Hepatocyte (in vitro differentiated cells): ENCODE results near the gene IQCM. TPM values are rescaled to one million over a fixed set of nuclear protein-coding genes. Genes with fewer than 3 reads are reported as not detected.

Experiments used
- DNase-seq: peaks from one replicate; pipeline ENCODE4 v3.0.0-alpha.2; 2016; ENCODE audit warnings: low spot score
- H2AFZ ChIP-seq: fragments of 200-600 bp; sonication (generic); 2 replicates; pipeline ENCODE4 v1.6.0; 2016; ENCODE audit warnings: antibody characterized with exemption, mild to moderate bottlenecking
- H3K27ac ChIP-seq: fragments of 200-600 bp; sonication (generic); 2 replicates; pipeline ENCODE4 v1.5.1; 2016; ENCODE audit warnings: mild to moderate bottlenecking
- H3K27me3 ChIP-seq: fragments of 200-600 bp; sonication (generic); 2 replicates; pipeline ENCODE4 v1.6.1; 2016
- H3K36me3 ChIP-seq: fragments of 200-600 bp; sonication (generic); replicated peaks from 2 replicates; pipeline ENCODE4 v1.5.1; 2016; ENCODE audit warnings: low read depth; ENCODE audit not compliant: insufficient read depth
- H3K4me1 ChIP-seq: fragments of 200-600 bp; sonication (generic); 2 replicates; pipeline ENCODE4 v1.5.1; 2016; ENCODE audit warnings: mild to moderate bottlenecking, moderate library complexity; ENCODE audit not compliant: insufficient read depth
- H3K4me2 ChIP-seq: fragments of 200-600 bp; sonication (generic); 2 replicates; pipeline ENCODE4 v1.6.0; 2016
- H3K4me3 ChIP-seq: fragments of 200-600 bp; sonication (generic); 2 replicates; pipeline ENCODE4 v1.5.1; 2016; ENCODE audit warnings: mild to moderate bottlenecking
- H3K79me2 ChIP-seq: fragments of 200-600 bp; sonication (generic); 2 replicates; pipeline ENCODE4 v1.6.0; 2017; ENCODE audit warnings: mild to moderate bottlenecking
- H3K9me2 ChIP-seq: fragments of 200-600 bp; sonication (generic); replicated peaks from 2 replicates; pipeline ENCODE4 v1.6.0; 2017; ENCODE audit warnings: mild to moderate bottlenecking; ENCODE audit not compliant: insufficient read depth
- H3K9me3 ChIP-seq: fragments of 200-600 bp; sonication (generic); 2 replicates; pipeline ENCODE4 v1.5.1; 2016; ENCODE audit warnings: low read depth, mild to moderate bottlenecking
- H4K20me1 ChIP-seq: fragments of 200-600 bp; sonication (generic); 2 replicates; pipeline ENCODE4 v1.6.0; 2016; ENCODE audit warnings: mild to moderate bottlenecking; ENCODE audit not compliant: insufficient read depth, poor library complexity, severe bottlenecking
- CTCF ChIP-seq: fragments of 200-600 bp; sonication (generic); IDR thresholded peaks from 2 replicates; pipeline ENCODE4 v1.5.1; 2016; ENCODE audit warnings: antibody characterized with exemption, mild to moderate bottlenecking; ENCODE audit not compliant: poor library complexity
- EZH2 ChIP-seq: fragments of 200-600 bp; sonication (generic); IDR thresholded peaks from 2 replicates; pipeline ENCODE4 v1.6.1; 2016; ENCODE audit warnings: antibody characterized with exemption, mild to moderate bottlenecking, borderline replicate concordance
- EZH2phosphoT487 ChIP-seq: fragments of 200-600 bp; sonication (generic); IDR thresholded peaks from one replicate; pipeline ENCODE4 v1.6.1; 2018; ENCODE audit warnings: antibody characterized with exemption, mild to moderate bottlenecking, low read depth, moderate library complexity; ENCODE audit not compliant: unreplicated experiment, severe bottlenecking
- WGBS: methylation state at CpG from one replicate; pipeline ENCODE4 v1.1.6; 2016; ENCODE audit warnings: low lambda C conversion rate; ENCODE audit errors: missing lambda C conversion rate; 5-methylcytosine and 5-hydroxymethylcytosine counted together
- polyA plus RNA-seq: library from polyadenylated mRNA; unstranded; fragments of >200 nt; fragmentation: Nextera tagmentation; extraction: Ambion mirVana; gene quantifications from 2 replicates; pipeline ENCODE4 v1.2.1, GENCODE V29; 2016
- total RNA-seq: library from RNA; depleted of rRNA; stranded (reverse); fragments of >200 nt; gene quantifications from 2 replicates; pipeline ENCODE4 v1.2.3, GENCODE V29; 2014

Gene IQCM
- 0.68 and 1.5 TPM in 2 replicates for total RNA-seq
- polyA plus RNA-seq: 0.06 TPM in 1 of 2 replicates, not detected in the other

- DNase-seq: no peak
- no peak for TF ChIP-seq EZH2phosphoT487
- TF ChIP-seq CTCF: no peak
- TF ChIP-seq EZH2: no peak
- H3K4me2 ChIP-seq: no peak within 1 kb of the TSS
- no peak within 1 kb of the TSS for H3K27ac ChIP-seq
- no peaks in the 10 kb centered on the region for H3K9me3 ChIP-seq
- no peaks in the 10 kb centered on the region for H3K4me1 ChIP-seq
- H3K4me3 ChIP-seq: no peak within 1 kb of the TSS
- H3K36me3 ChIP-seq: no peaks in the 10 kb centered on the region
- no peak within 1 kb of the TSS for H2AFZ ChIP-seq
- H4K20me1 ChIP-seq: no peaks in the 10 kb centered on the region
- no peaks in the 10 kb centered on the region for H3K79me2 ChIP-seq
- WGBS: 68% methylated on average over 1 of the region's 1 CpG
- no peaks in the 10 kb centered on the region for H3K9me2 ChIP-seq
- H3K27me3 ChIP-seq: no peaks in the 10 kb centered on the region
These were observed at the start of gene IQCM for GRCh38 chr4:149815743-149816142. TSS of gene IQCM (minus strand) at chr4:149815843. CDS start at chr4:149742691, 73,152 bp downstream.

- no peak for DNase-seq
- Histone ChIP-seq H3K79me2 (no peaks in the 10 kb centered on the region), H3K4me3 (no peak overlapping the region), H3K27ac (no peak overlapping the region), H2AFZ (no peak overlapping the region), H3K27me3 (no peaks in the 10 kb centered on the region), H3K9me2 (no peaks in the 10 kb centered on the region), H3K4me2 (no peak overlapping the region), H4K20me1 (no peaks in the 10 kb centered on the region), H3K9me3 (no peaks in the 10 kb centered on the region), H3K36me3 (no peaks in the 10 kb centered on the region), H3K4me1 (no peaks in the 10 kb centered on the region)
- 88% methylated on average over 3 of the region's 3 CpGs for WGBS
- TF ChIP-seq EZH2phosphoT487: no peak
- no peak for TF ChIP-seq CTCF
- no peak for TF ChIP-seq EZH2
These were observed 41.8 kb upstream of the IQCM start for GRCh38 chr4:149857446-149857845.

GRCh38 chr4:149845743-149846142, 30.1 kb upstream of the IQCM start:
- no peaks in the 10 kb centered on the region for H3K27me3 ChIP-seq
- no peak for TF ChIP-seq CTCF
- TF ChIP-seq EZH2phosphoT487: no peak
- no peak for TF ChIP-seq EZH2
- H3K9me3 ChIP-seq: no peaks in the 10 kb centered on the region
- DNase-seq: peak; percentile 5
- no peak overlapping the region for H3K4me2 ChIP-seq
- H2AFZ ChIP-seq: no peak overlapping the region
- no peak overlapping the region for H3K27ac ChIP-seq
- no peaks in the 10 kb centered on the region for H3K4me1 ChIP-seq
- H3K4me3 ChIP-seq: no peak overlapping the region
- no peaks in the 10 kb centered on the region for H3K36me3 ChIP-seq
- H3K79me2 ChIP-seq: no peaks in the 10 kb centered on the region
- H4K20me1 ChIP-seq: no peaks in the 10 kb centered on the region
- H3K9me2 ChIP-seq: no peaks in the 10 kb centered on the region

GRCh38 chr4:149841686-149842085, 26.0 kb upstream of the IQCM start:
- no peak overlapping the region for H3K4me3 ChIP-seq
- no peaks in the 10 kb centered on the region for H3K9me3 ChIP-seq
- H3K9me2 ChIP-seq: no peaks in the 10 kb centered on the region
- no peak overlapping the region for H3K4me2 ChIP-seq
- H3K79me2 ChIP-seq: no peaks in the 10 kb centered on the region
- no peak overlapping the region for H3K27ac ChIP-seq
- H4K20me1 ChIP-seq: no peaks in the 10 kb centered on the region
- no peaks in the 10 kb centered on the region for H3K27me3 ChIP-seq
- no peaks in the 10 kb centered on the region for H3K4me1 ChIP-seq
- H3K36me3 ChIP-seq: no peaks in the 10 kb centered on the region
- H2AFZ ChIP-seq: no peak overlapping the region
- 57% methylated on average over 1 of the region's 1 CpG for WGBS
- DNase-seq: no peak
- TF ChIP-seq CTCF: no peak
